GM12801 (cell line): ENCODE results near the gene SERP1.

Experiments
- TF ChIP-seq, protein P1 (sequence below): IDR thresholded peaks from one replicate; pipeline ENCODE4 v1.5.1; 2011; ENCODE audit warnings: control low read depth; ENCODE audit not compliant: insufficient read length; ENCODE audit errors: extremely low read depth

Gene SERP1

DNA sequence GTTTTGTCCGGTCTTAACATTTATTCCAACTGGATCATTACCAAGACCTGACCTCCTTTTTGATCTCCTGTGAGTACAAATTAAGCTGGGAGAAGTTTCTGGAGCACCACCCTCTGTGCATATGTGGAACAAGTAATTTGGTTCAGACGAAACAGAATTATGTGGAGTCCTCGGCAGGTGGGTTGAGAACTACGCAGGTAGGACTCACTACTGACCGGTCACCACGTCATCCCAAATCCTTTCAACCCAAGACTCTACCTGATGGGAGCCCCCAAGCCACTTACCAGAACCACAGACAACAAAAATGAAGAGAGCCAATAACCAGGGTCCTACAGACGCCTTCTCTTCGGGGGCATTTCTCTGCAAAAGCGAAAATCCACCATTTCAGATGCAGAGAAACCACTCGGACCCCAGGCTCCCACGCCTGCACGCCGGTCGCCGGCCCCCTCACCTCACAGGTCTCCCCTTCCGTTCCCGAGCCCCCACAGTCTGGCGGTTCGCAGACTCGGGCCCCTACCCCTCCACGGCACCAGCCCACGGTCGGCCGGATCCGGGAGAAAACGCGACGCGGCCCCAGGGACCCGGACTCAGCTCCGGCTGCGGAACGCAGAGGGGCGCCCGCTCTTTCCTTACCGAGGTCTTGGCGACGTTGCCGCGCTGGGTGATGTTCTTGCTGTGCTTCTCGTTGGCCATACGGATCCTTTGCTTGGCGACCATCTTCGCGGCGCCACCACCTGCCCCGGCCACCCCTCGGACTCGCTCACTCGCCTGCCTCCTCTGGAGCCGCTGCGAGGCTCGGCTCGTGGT lies 674 bp downstream of the SERP1 start:
- TF ChIP-seq, protein P1, sequence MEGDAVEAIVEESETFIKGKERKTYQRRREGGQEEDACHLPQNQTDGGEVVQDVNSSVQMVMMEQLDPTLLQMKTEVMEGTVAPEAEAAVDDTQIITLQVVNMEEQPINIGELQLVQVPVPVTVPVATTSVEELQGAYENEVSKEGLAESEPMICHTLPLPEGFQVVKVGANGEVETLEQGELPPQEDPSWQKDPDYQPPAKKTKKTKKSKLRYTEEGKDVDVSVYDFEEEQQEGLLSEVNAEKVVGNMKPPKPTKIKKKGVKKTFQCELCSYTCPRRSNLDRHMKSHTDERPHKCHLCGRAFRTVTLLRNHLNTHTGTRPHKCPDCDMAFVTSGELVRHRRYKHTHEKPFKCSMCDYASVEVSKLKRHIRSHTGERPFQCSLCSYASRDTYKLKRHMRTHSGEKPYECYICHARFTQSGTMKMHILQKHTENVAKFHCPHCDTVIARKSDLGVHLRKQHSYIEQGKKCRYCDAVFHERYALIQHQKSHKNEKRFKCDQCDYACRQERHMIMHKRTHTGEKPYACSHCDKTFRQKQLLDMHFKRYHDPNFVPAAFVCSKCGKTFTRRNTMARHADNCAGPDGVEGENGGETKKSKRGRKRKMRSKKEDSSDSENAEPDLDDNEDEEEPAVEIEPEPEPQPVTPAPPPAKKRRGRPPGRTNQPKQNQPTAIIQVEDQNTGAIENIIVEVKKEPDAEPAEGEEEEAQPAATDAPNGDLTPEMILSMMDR, result no peak

DNA sequence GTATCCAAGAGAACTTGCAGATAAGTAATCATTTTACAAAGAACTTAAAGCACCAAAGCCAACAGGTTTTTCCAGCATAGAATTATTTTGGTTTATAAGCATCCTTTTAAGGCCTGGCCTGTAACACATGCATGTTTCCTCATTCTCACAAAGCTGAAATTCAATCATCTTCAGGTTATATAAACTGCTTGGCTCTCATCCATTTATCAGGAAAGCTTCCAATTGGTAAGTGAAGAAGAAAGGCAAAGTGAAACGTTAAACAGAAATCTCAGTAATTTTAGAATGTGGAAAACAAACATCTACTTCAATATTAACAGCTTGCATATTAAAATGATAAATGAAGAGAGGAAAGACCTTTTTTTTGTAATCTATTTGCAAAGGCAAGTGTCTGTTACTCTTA lies 1.6 kb downstream of the SERP1 start:
- TF ChIP-seq, protein P1, result no peak

DNA sequence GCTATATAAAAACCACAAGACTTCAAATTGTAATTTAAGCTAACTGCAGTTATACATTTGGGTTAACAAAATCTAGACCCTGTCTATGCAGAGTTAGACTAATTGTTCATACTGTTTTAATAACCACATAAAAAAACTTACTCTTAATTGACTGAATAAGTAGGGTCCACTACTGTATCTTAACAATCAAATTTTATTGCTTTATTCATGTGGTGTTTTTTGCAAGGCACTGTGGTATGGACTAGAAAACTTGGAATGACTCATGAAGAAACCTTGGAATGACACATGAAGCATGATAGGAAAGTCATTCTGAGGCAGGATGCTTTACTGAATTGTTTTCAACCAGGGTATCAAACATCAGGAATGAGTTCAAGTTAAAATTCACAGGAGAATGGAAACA lies 2.3 kb downstream of the SERP1 start:
- TF ChIP-seq, protein P1, result no peak

DNA sequence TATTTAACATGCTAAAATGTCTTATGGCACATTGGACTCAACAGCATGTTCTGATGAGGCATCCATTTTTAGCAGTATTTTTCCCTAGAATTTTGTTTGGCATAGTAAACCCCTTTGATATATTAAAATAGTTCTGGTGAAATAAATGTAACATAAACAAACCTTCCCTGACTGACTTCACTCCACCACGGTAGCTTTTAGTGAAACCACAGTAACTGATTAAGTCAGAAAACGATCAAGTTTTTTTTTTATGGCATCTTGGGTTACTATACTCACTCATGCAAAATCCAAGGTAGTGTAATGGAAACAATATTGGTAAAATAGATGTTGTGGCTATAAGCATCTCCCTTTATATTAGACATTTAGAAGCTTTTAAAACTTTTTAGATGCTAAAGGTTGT lies 2.8 kb downstream of the SERP1 start:
- TF ChIP-seq, protein P1, result no peak

DNA sequence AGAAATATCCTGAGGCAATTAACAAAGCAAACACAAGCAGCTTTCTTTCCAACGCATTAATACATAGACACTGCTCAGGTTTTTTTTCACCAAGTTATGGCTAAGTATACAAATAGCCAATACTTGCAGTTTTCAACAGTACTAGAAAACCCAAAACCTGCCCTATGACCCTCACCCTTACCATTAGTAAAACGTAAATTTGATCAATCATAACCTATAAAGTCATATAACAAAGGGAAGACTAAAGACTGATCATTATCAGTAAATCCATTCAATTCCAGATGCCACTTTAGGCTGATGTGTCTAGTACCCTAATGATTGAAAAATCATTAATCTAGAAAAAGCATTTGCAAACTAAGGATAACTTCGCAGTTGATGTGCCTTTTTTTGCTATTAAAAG lies 3.2 kb downstream of the SERP1 start:
- TF ChIP-seq, protein P1, result no peak

DNA sequence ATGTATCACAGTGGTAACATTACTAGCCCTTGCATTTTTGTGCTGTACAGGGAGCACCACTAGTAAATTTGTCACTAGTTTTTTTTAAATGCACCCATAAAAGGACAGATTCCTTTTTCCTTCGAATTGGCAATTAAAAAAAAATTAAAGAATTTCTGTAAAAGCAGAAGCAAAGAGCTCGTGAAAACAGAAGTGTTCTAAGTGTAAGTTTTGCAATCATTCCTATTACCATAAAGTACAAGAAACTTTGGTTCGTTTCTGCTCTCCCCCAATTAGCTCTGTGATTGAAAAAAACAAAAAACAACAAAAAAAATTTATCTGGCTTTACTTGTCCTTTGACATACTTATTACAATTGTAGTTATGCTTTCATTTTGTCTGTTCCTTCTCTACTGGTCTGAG lies 5.3 kb downstream of the SERP1 start:
- TF ChIP-seq, protein P1, result no peak

DNA sequence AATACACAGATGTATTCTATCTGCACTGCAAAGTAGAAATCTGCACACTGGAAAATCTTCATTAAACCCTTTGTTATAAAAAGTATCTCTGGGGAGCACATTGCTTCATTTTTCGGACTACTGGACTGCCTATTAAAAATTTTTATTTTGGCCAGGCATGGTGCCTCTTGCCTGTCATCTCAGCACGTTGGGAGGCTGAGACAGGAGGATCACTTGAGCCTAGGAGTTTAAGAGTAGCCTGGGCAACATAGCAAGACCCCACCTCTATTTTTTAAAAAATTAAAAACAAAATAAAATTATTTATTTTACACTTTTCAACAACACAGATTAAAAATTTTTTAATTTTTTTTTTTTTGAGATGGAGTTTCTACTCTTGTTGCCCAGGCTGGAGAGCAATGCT lies 6.0 kb downstream of the SERP1 start:
- TF ChIP-seq, protein P1, result no peak
